ENCODE data around the gene SLC47A1. TPM values are rescaled to one million over a fixed set of nuclear protein-coding genes. Genes with fewer than 3 reads are reported as not detected.
"Not testable (repeated sequence)": the region's sequence is repeated elsewhere in the genome, so short reads cannot be mapped to it uniquely, and the experiment has no call there.

Gene SLC47A1
- total RNA-seq, 4 donors from 2014 or later: 4.3 to 48.6 (median 11.8) TPM

- Histone ChIP-seq H3K27ac (no peak overlapping the region), H3K4me3 (replicated peaks in 1 of 3) (no peak overlapping the region), H3K36me3 (no peaks in the 10 kb centered on the region), H3K4me1 (peaks cover 0 to 9% of the 10 kb centered on the region in 2 donors), H3K27me3 (no peaks in the 10 kb centered on the region), H3K9me3 (no peaks in the 10 kb centered on the region)
- TF ChIP-seq CTCF (IDR thresholded peaks at IDR 0.05): no peak
- no peak for DNase-seq
- WGBS, 2 donors: 84 to 86% methylated on average over 9 of the region's 9 CpGs
- intact Hi-C loops (cut with DNase I): no loop called here
These were observed 31.1 kb upstream of the SLC47A1 start for GRCh38 chr17:19502517-19502916.

GRCh38 chr17:19505561-19505960 lies 28.1 kb upstream of the SLC47A1 start:
- H3K27ac ChIP-seq: peak overlapping the region; percentile 92 to 95 (median 93)

GRCh38 chr17:19507775-19508576 lies 25.7 kb upstream of the SLC47A1 start:
- WGBS, 2 donors: 1 to 2% methylated on average over 35 to 48 of the region's 60 CpGs
- intact Hi-C loops (cut with DNase I): no loop called here

More at GRCh38 chr17:19505561-19505960, 28.1 kb upstream of the SLC47A1 start:
- H3K4me1 ChIP-seq; H3K27me3 ChIP-seq; H3K36me3 ChIP-seq; intact Hi-C loops (cut with DNase I); H3K4me3 ChIP-seq (replicated peaks in 1 of 3); H3K9me3 ChIP-seq; DNase-seq: not testable (repeated sequence)
- WGBS, 2 donors: 39 to 43% methylated on average over 2 of the region's 4 CpGs

GRCh38 chr17:19508577-19508867 lies 25.1 kb upstream of the SLC47A1 start:
- 46 to 47% methylated on average over 6 of the region's 6 CpGs for WGBS, 2 donors
- intact Hi-C loops (cut with DNase I): no loop called here
- Histone ChIP-seq H3K36me3 (no peaks in the 10 kb centered on the region), H3K27ac (peak overlapping the region; percentile 92 to 95 (median 93)), H3K9me3 (no peaks in the 10 kb centered on the region), H3K4me1 (peaks cover 0 to 9% of the 10 kb centered on the region in 2 donors), H3K4me3 (replicated peaks in 1 of 3) (peak overlapping the region in 2 of 3 donors; percentile 53 to 78), H3K27me3 (no peaks in the 10 kb centered on the region)
- DNase-seq: no peak
- TF ChIP-seq POLR2A (IDR thresholded peaks at IDR 0.05): no peak
- no peak for TF ChIP-seq CTCF (IDR thresholded peaks at IDR 0.05)

More at GRCh38 chr17:19507775-19508576, 25.7 kb upstream of the SLC47A1 start:
- no peaks in the 10 kb centered on the region for H3K36me3 ChIP-seq
- peak; percentile 92 for DNase-seq
- no peaks in the 10 kb centered on the region for H3K27me3 ChIP-seq
- H3K4me1 ChIP-seq: peaks cover 0 to 9% of the 10 kb centered on the region in 2 donors
- peak overlapping the region; percentile 92 to 95 (median 93) for H3K27ac ChIP-seq
- H3K9me3 ChIP-seq: no peaks in the 10 kb centered on the region
- peak; percentile 21 to 77 for TF ChIP-seq POLR2A (IDR thresholded peaks at IDR 0.05)
- TF ChIP-seq CTCF (IDR thresholded peaks at IDR 0.05): no peak
- peak overlapping the region; percentile 39 to 78 (median 53) for H3K4me3 ChIP-seq (replicated peaks in 1 of 3)

GRCh38 chr17:19509281-19509852 lies 24.3 kb upstream of the SLC47A1 start:
- H3K9me3 ChIP-seq; H3K4me1 ChIP-seq; H3K36me3 ChIP-seq; intact Hi-C loops (cut with DNase I); H3K4me3 ChIP-seq (replicated peaks in 1 of 3); H3K27me3 ChIP-seq; DNase-seq; H3K27ac ChIP-seq: not testable (repeated sequence)
- 79 to 85% methylated on average over 5 of the region's 5 CpGs for WGBS, 2 donors

- no peak overlapping the region for H3K27ac ChIP-seq
- intact Hi-C loops (cut with DNase I): loop anchor here (10.0 kb wide), 1 partner anchor 134 kb away; the partner anchor contains the start of gene ALDH3A2
- no peak overlapping the region for H3K4me3 ChIP-seq (replicated peaks in 1 of 3)
- WGBS, 2 donors: 44 to 67% methylated on average over 6 to 9 of the region's 9 CpGs
- peak; percentile 34 to 40 for DNase-seq
- TF ChIP-seq CTCF (IDR thresholded peaks at IDR 0.05): no peak
- peaks cover 0 to 7% of the 10 kb centered on the region in 2 donors for H3K4me1 ChIP-seq
- H3K36me3 ChIP-seq: no peaks in the 10 kb centered on the region
- H3K9me3 ChIP-seq: no peaks in the 10 kb centered on the region
- H3K27me3 ChIP-seq: no peaks in the 10 kb centered on the region
These were observed 22.8 kb upstream of the SLC47A1 start for GRCh38 chr17:19510903-19511302.
